Glutamatergic neuron (in vitro differentiated cells): Measurements from ENCODE around the gene FAF1. TPM values are rescaled to one million over a fixed set of nuclear protein-coding genes. Genes with fewer than 3 reads are reported as not detected.

ENCODE experiments used
- DNase-seq: peaks from one replicate; pipeline ENCODE4 v3.0.0; 2022
- H3K27ac Mint-ChIP-seq: one replicate; pipeline ENCODE4 v1.8.0; 2020; ENCODE audit warnings: mild to moderate bottlenecking, mixed read lengths, inconsistent platforms; ENCODE audit not compliant: unreplicated experiment
- H3K27me3 Mint-ChIP-seq: one replicate; pipeline ENCODE4 v1.8.0; 2020; ENCODE audit warnings: mild to moderate bottlenecking, moderate library complexity, mixed read lengths, inconsistent platforms; ENCODE audit not compliant: unreplicated experiment
- H3K36me3 Mint-ChIP-seq: one replicate; pipeline ENCODE4 v1.8.0; 2020; ENCODE audit warnings: mild to moderate bottlenecking, mixed read lengths, inconsistent platforms; ENCODE audit not compliant: unreplicated experiment
- H3K4me1 Mint-ChIP-seq: one replicate; pipeline ENCODE4 v1.8.0; 2020; ENCODE audit warnings: mild to moderate bottlenecking, low read depth, mixed read lengths, inconsistent platforms; ENCODE audit not compliant: unreplicated experiment
- H3K4me3 Mint-ChIP-seq: one replicate; pipeline ENCODE4 v1.8.0; 2020; ENCODE audit warnings: mild to moderate bottlenecking, mixed read lengths, inconsistent platforms; ENCODE audit not compliant: unreplicated experiment
- H3K9me3 Mint-ChIP-seq: one replicate; pipeline ENCODE4 v1.8.0; 2020; ENCODE audit warnings: mild to moderate bottlenecking, moderate library complexity, mixed read lengths, inconsistent platforms; ENCODE audit not compliant: unreplicated experiment
- CTCF ChIP-seq: fragments of 200-600 bp; sonication (generic); IDR thresholded peaks from one replicate; pipeline ENCODE4 v1.5.0; 2021; ENCODE audit not compliant: partially characterized antibody, unreplicated experiment
- total RNA-seq: library from RNA; stranded (reverse); fragmentation: NEBNext Ultra II Directional; extraction: Animal tissue kit (Norgen Biotek cat#: 25700); gene quantifications from one replicate; pipeline ENCODE4 v1.2.1, GENCODE V29; 2021; ENCODE audit not compliant: unreplicated experiment

FAF1 gene
- total RNA-seq, 1 donor from 2014 or later, result 57.3 TPM

DNA sequence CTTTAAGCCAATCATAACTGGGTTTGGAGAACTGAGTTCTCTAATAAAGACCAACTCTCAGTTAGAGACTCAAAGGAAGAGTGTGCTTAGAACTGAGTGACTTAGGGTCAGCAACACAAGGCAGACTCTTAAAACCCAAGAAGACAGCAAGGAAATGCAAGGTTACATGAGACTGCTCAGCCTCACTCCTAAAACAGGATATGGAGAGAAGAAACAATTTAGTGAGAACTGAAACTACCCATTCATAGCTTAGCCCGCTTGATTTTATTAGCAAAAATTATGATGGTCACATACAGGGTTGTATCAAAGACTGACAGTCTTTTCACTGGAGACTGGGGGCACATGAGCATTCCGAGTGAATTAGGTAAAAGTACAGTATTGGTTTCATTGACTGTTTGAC is 457.9 kb downstream of the FAF1 start:
- H3K4me1 Mint-ChIP-seq, result no peaks in the 10 kb centered on the region
- no peaks in the 10 kb centered on the region for H3K9me3 Mint-ChIP-seq
- H3K27ac Mint-ChIP-seq, result no peak overlapping the region
- no peak overlapping the region for H3K4me3 Mint-ChIP-seq
- DNase-seq, result no peak
- peaks cover 19% of the 10 kb centered on the region for H3K36me3 Mint-ChIP-seq
- no peak for TF ChIP-seq CTCF
- no peaks in the 10 kb centered on the region for H3K27me3 Mint-ChIP-seq

- H3K27ac Mint-ChIP-seq, result no peak overlapping the region
- H3K4me3 Mint-ChIP-seq, result no peak overlapping the region
- no peaks in the 10 kb centered on the region for H3K4me1 Mint-ChIP-seq
- TF ChIP-seq CTCF, result no peak
- DNase-seq, result no peak
- peaks cover 17% of the 10 kb centered on the region for H3K36me3 Mint-ChIP-seq
- H3K9me3 Mint-ChIP-seq, result peaks cover 7% of the 10 kb centered on the region
- H3K27me3 Mint-ChIP-seq, result peaks cover 4% of the 10 kb centered on the region
These were observed 463.1 kb downstream of the FAF1 start for GRCh38 chr1:50497007-50497406.

DNA sequence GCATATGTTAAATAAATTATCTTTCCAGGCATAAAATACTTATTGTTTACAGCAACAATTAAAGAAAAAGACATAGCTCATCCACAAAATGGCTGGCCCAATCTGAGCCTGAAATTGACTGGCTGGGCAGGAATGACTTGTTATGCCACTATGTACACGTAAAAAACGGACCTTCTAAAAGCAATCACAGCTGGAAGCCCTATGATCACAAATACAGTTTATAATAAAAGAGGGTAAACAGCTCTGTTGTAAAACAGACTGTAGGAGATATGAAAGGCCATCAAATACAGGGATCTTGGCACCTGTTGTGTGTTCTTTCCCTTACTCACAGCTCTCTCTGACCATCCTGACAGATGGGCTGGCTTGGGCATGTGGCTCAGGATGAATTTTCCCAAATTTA is 466.4 kb downstream of the FAF1 start:
- H3K9me3 Mint-ChIP-seq, result peaks cover 7% of the 10 kb centered on the region
- H3K4me1 Mint-ChIP-seq, result no peaks in the 10 kb centered on the region
- no peak for TF ChIP-seq CTCF
- H3K27ac Mint-ChIP-seq, result no peak overlapping the region
- DNase-seq, result no peak
- peaks cover 4% of the 10 kb centered on the region for H3K27me3 Mint-ChIP-seq
- peaks cover 14% of the 10 kb centered on the region for H3K36me3 Mint-ChIP-seq
- H3K4me3 Mint-ChIP-seq, result no peak overlapping the region

DNA sequence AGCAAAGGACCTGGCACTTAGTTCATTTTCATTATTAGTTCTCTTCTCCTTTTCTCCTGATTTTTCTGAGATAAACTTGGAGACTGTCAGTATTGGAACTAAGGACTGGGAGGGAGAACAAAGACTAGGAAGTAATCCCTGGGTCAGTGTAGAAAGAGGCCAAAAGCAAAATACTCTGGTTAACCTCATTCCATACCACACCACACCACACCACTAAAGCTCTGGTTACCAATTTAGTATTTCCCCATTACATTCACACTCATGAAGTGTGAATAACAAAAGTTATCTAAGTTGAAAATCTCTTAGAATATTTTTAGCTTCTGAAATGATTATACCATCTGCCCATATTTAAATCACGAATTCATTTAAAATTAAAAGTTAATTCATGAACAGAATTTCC is 467.9 kb downstream of the FAF1 start:
- no peak for TF ChIP-seq CTCF
- no peak for DNase-seq
- Mint-ChIP-seq H3K27ac (no peak overlapping the region), H3K36me3 (peaks cover 12% of the 10 kb centered on the region), H3K4me3 (no peak overlapping the region), H3K27me3 (peaks cover 4% of the 10 kb centered on the region), H3K4me1 (no peaks in the 10 kb centered on the region), H3K9me3 (peaks cover 7% of the 10 kb centered on the region)

DNA sequence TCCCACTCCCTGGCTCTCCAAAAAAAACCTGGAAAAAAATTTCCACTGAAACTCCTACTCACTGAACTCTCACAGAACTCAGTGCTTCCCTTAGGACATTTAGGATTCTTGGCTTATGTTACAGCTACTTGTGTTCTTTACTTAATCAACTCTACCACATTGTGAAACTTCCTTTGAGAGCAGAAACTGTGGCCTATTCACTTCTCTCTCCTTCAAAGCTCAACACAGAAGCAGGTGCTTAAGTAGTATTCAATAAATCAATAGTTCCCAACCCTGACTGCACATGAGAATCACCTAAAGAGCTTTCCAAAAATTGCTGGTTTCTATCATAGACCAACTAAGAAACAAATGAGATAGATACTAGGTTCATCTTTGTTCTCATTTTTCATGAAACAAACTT is 468.9 kb downstream of the FAF1 start:
- peaks cover 2% of the 10 kb centered on the region for H3K36me3 Mint-ChIP-seq
- no peak overlapping the region for H3K27ac Mint-ChIP-seq

More for the DNA sequence above, 468.9 kb downstream of the FAF1 start:
- Mint-ChIP-seq H3K9me3 (peaks cover 1% of the 10 kb centered on the region), H3K27me3 (no peaks in the 10 kb centered on the region), H3K4me3 (no peak overlapping the region), H3K4me1 (no peaks in the 10 kb centered on the region)
- no peak for TF ChIP-seq CTCF
- no peak for DNase-seq
